Measurements from ENCODE around the gene GUK1.

DNA sequence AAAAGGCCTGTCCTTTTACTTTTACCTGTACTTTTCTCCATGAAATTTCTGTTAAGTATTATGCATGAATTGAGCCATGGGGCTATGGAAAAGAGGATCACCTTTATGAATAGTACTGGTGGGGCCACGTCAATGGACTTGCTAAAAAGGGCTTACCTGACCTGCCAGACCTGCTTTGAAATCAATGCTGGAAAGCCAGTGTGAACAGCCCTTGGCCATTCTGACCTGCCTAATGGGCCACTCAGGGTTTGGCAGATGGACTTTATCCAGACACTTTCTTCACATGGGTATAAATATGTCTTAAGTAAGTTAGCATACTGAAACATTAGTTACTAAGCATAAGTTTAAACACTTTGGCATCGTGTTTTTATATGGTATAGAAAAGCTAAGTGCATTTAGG lies 8.3 kb upstream of the GUK1 start:
- TF ChIP-seq EZH2 (IDR thresholded peaks at IDR 0.05; ENCODE audit: borderline replicate concordance, low read length) (no peak), CTCF (conservative IDR thresholded peaks at IDR 0.05 in 1 of 2, IDR thresholded peaks at IDR 0.05 in 1 of 2; ENCODE audit: extremely low read depth in 1 of 2, insufficient read depth in 1 of 2, low read depth in 1 of 2, low read length in 2 of 2) (no peak)
